SK-N-SH (cell line): Measurements from ENCODE around the gene ZNF469. TPM values are rescaled to one million over a fixed set of nuclear protein-coding genes. Genes with fewer than 3 reads are reported as not detected.

Source experiments
- CTCF ChIA-PET: fragments of 300-600, 350-600 bp; formaldehyde crosslinking; extraction: SDS; loops from one replicate; lab custom pipeline; 2021; lab: Yijun Ruan, JAX
- POLR2A ChIA-PET: fragments of 350-600 bp; sonication (Branson Sonifier 250); formaldehyde crosslinking; extraction: SDS; loops from one replicate; lab custom pipeline; 2020; ENCODE audit warnings: antibody characterized with exemption, inconsistent platforms; lab: Yijun Ruan, JAX
- DNase-seq: peaks from one replicate; pipeline ENCODE4 v3.0.0; 2012
- H2AFZ ChIP-seq: fragments of 200-600 bp; sonication (generic); 2 replicates; pipeline ENCODE4 v1.8.1; 2016; ENCODE audit warnings: antibody characterized with exemption, mild to moderate bottlenecking, low read depth
- H3F3A ChIP-seq: fragments of 200-600 bp; sonication (generic); replicated peaks from 2 replicates; pipeline ENCODE3; 2016; ENCODE audit warnings: antibody characterized with exemption, mild to moderate bottlenecking; ENCODE audit not compliant: insufficient read depth
- H3K27ac ChIP-seq, 2 experiments: fragments of 200-500 bp in 1 of 2; fragments of 200-600 bp in 1 of 2; sonication (Bioruptor generic) in 1 of 2; sonication (generic), shearing (Covaris generic) in 1 of 2; 2 replicates each; pipeline versions ENCODE4 v1.5.1 to v1.6.1; 2014 to 2016; ENCODE audit warnings: low read depth in 2 of 2, inconsistent platforms in 1 of 2, low read length in 1 of 2, mild to moderate bottlenecking in 1 of 2, mixed read lengths in 1 of 2
- H3K27me3 ChIP-seq: fragments of 200-600 bp; sonication (generic), shearing (Covaris generic); 2 replicates; pipeline ENCODE4 v1.6.1; 2016; ENCODE audit warnings: mixed run types; ENCODE audit not compliant: insufficient read depth
- H3K36me3 ChIP-seq, 2 experiments: fragments of 200-500 bp in 1 of 2; fragments of 200-600 bp in 1 of 2; sonication (Bioruptor generic) in 1 of 2; sonication (generic) in 1 of 2; replicated peaks in 1 of 2; 2 replicates each; pipeline versions ENCODE3 to v1.5.1; 2014 to 2016; ENCODE audit warnings: low read length in 1 of 2, mild to moderate bottlenecking in 1 of 2; ENCODE audit not compliant: insufficient read depth in 2 of 2, control insufficient read depth in 1 of 2
- H3K4me1 ChIP-seq, 2 experiments: fragments of 200-500 bp in 1 of 2; fragments of 200-600 bp in 1 of 2; sonication (Bioruptor generic) in 1 of 2; sonication (generic), shearing (Covaris generic) in 1 of 2; 2 replicates each; pipeline versions ENCODE4 v1.5.1 to v1.6.1; 2014 to 2016; ENCODE audit warnings: low read depth in 1 of 2, low read length in 1 of 2, mixed run types in 1 of 2; ENCODE audit not compliant: insufficient read depth in 2 of 2, control insufficient read depth in 1 of 2
- H3K4me2 ChIP-seq: fragments of 200-600 bp; sonication (generic), shearing (Covaris generic); 2 replicates; pipeline ENCODE4 v1.6.1; 2017; ENCODE audit warnings: mixed run types
- H3K4me3 ChIP-seq, 2 experiments: fragments of 200-500 bp in 1 of 2; fragments of 200-600 bp in 1 of 2; sonication (Bioruptor generic) in 1 of 2; sonication (generic), shearing (Covaris generic) in 1 of 2; 2 replicates each; pipeline versions ENCODE4 v1.5.1 to v1.8.1; 2014 to 2016; ENCODE audit warnings: low read depth in 2 of 2, inconsistent platforms in 1 of 2, low read length in 1 of 2, mild to moderate bottlenecking in 1 of 2, mixed read lengths in 1 of 2, moderate library complexity in 1 of 2
- H3K79me2 ChIP-seq: fragments of 200-600 bp; sonication (generic); 2 replicates; pipeline ENCODE4 v1.8.1; 2017; ENCODE audit warnings: mild to moderate bottlenecking; ENCODE audit not compliant: insufficient read depth
- H3K9ac ChIP-seq: fragments of 200-600 bp; sonication (generic); 2 replicates; pipeline ENCODE4 v1.6.1; 2017; ENCODE audit warnings: mixed run types
- H3K9me2 ChIP-seq: fragments of 200-600 bp; sonication (generic); 2 replicates; pipeline ENCODE4 v1.6.1; 2017; ENCODE audit warnings: mixed run types
- H3K9me3 ChIP-seq: fragments of 200-600 bp; sonication (generic); 2 replicates; pipeline ENCODE4 v1.6.1; 2017; ENCODE audit warnings: mixed run types, mild to moderate bottlenecking, moderate library complexity
- H4K20me1 ChIP-seq: fragments of 200-600 bp; sonication (generic); 2 replicates; pipeline ENCODE4 v1.6.1; 2017; ENCODE audit warnings: mild to moderate bottlenecking, mixed run types; ENCODE audit not compliant: insufficient read depth
- CHD2 ChIP-seq: fragments of 150-350 bp; IDR thresholded peaks from 2 replicates; pipeline ENCODE4 v1.6.1; 2018; ENCODE audit warnings: low read length; ENCODE audit not compliant: partially characterized antibody
- CTCF ChIP-seq: fragments of 200-600 bp; sonication (generic); IDR thresholded peaks from 2 replicates; pipeline ENCODE4 v1.6.1; 2017; ENCODE audit warnings: antibody characterized with exemption, mild to moderate bottlenecking, moderate library complexity
- ELF1 ChIP-seq: IDR thresholded peaks from 2 replicates; pipeline ENCODE4 v1.4.0; 2012
- EZH2phosphoT487 ChIP-seq: fragments of 200-600 bp; sonication (generic); IDR thresholded peaks from 2 replicates; pipeline ENCODE4 v1.6.1; 2017; ENCODE audit warnings: low read depth, mixed run types, mild to moderate bottlenecking, antibody characterized with exemption, moderate library complexity, borderline replicate concordance
- FOXM1 ChIP-seq: IDR thresholded peaks from 2 replicates; pipeline ENCODE4 v1.4.0; 2012; ENCODE audit warnings: low read depth, mild to moderate bottlenecking
- GABPA ChIP-seq: IDR thresholded peaks from 2 replicates; pipeline ENCODE4 v1.4.0; 2012; ENCODE audit warnings: low read depth, mild to moderate bottlenecking
- GATA2 ChIP-seq: sonication (generic); formaldehyde crosslinking; IDR thresholded peaks from 2 replicates; pipeline ENCODE4 v1.5.0; 2020; ENCODE audit warnings: mild to moderate bottlenecking, missing genetic modification reagents
- MAX ChIP-seq: IDR thresholded peaks from 2 replicates; pipeline ENCODE4 v1.4.0; 2012; ENCODE audit warnings: low read depth
- MEF2A ChIP-seq: IDR thresholded peaks from 2 replicates; pipeline ENCODE4 v1.4.0; 2012; ENCODE audit warnings: low read depth, borderline replicate concordance
- NFIC ChIP-seq: IDR thresholded peaks from 2 replicates; pipeline ENCODE4 v1.4.0; 2012; ENCODE audit warnings: borderline replicate concordance
- POLR2AphosphoS5 ChIP-seq: IDR thresholded peaks from 2 replicates; pipeline ENCODE4 v1.6.1; 2012; ENCODE audit warnings: low read depth, low read length
- RAD21 ChIP-seq: IDR thresholded peaks from 2 replicates; pipeline ENCODE4 v1.6.1; 2012; ENCODE audit warnings: mild to moderate bottlenecking, low read length
- RCOR1 ChIP-seq: fragments of 150-350 bp; IDR thresholded peaks from 2 replicates; pipeline ENCODE4 v1.6.1; 2017; ENCODE audit warnings: antibody characterized with exemption, low read length
- SIN3A ChIP-seq: IDR thresholded peaks from 2 replicates; pipeline ENCODE4 v1.6.1; 2012; ENCODE audit warnings: low read depth, mild to moderate bottlenecking, low read length, moderate library complexity, borderline replicate concordance
- SMC3 ChIP-seq: IDR thresholded peaks from 2 replicates; pipeline ENCODE4 v1.6.1; 2012; ENCODE audit warnings: low read depth, low read length, improper control_type of control experiment
- TAF1 ChIP-seq: IDR thresholded peaks from 2 replicates; pipeline ENCODE4 v1.6.1; 2012; ENCODE audit warnings: low read depth, mild to moderate bottlenecking, low read length, moderate library complexity, borderline replicate concordance
- TCF12 ChIP-seq: IDR thresholded peaks from 2 replicates; pipeline ENCODE4 v1.4.0; 2012
- TEAD4 ChIP-seq: IDR thresholded peaks from 2 replicates; pipeline ENCODE4 v1.4.0; 2012; ENCODE audit warnings: mild to moderate bottlenecking, borderline replicate concordance; ENCODE audit not compliant: insufficient read depth
- USF1 ChIP-seq: IDR thresholded peaks from 2 replicates; pipeline ENCODE4 v1.4.0; 2012; ENCODE audit warnings: low read depth, borderline replicate concordance
- WGBS: methylation state at CpG from one replicate; pipeline ENCODE4 v1.1.6; 2017; ENCODE audit warnings: low lambda C conversion rate; 5-methylcytosine and 5-hydroxymethylcytosine counted together
- polyA plus RNA-seq, 3 experiments: library from polyadenylated mRNA; depleted of rRNA; stranded (reverse); fragments of >200 nt; gene quantifications; 2 replicates each; pipeline ENCODE4 v1.2.3, GENCODE V29; 2012
- TF ChIP-seq, protein P1 (sequence below): IDR thresholded peaks from 2 replicates; pipeline ENCODE4; 2012
- TF ChIP-seq, protein P2 (sequence below): fragments of 150-350 bp; IDR thresholded peaks from 2 replicates; pipeline ENCODE4 v1.6.1; 2017; ENCODE audit warnings: antibody characterized with exemption, low read length, low read depth, borderline replicate concordance
- TF ChIP-seq, protein P3 (sequence below): IDR thresholded peaks from 2 replicates; pipeline ENCODE4 v1.4.0; 2012; ENCODE audit warnings: low read depth, borderline replicate concordance

Gene ZNF469
- polyA plus RNA-seq, 1 of the 3 experiments (the other 2 are of a cell fraction): 0.56 TPM

- TF ChIP-seq, protein P1, sequence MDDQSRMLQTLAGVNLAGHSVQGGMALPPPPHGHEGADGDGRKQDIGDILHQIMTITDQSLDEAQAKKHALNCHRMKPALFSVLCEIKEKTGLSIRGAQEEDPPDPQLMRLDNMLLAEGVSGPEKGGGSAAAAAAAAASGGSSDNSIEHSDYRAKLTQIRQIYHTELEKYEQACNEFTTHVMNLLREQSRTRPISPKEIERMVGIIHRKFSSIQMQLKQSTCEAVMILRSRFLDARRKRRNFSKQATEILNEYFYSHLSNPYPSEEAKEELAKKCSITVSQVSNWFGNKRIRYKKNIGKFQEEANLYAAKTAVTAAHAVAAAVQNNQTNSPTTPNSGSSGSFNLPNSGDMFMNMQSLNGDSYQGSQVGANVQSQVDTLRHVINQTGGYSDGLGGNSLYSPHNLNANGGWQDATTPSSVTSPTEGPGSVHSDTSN: no peak
- TF ChIP-seq EZH2phosphoT487 (no peak), ELF1 (no peak), RAD21 (no peak), FOXM1 (no peak), TEAD4 (no peak), MAX (no peak), USF1 (no peak)
- TF ChIP-seq, all 33 proteins: peak for 0
- ChIA-PET POLR2A (no interaction called here), CTCF (interaction anchor here (1.3 to 1.8 kb wide), 3 partner anchors 18 to 144 kb away, joined by 3 to 7 read pairs (median 5); partner anchors contain the start of gene ZNF469)
- no peak overlapping the region for H3K4me2 ChIP-seq
- DNase-seq: peak; percentile 64
- no peaks in the 10 kb centered on the region for H3K79me2 ChIP-seq
- no peaks in the 10 kb centered on the region for H3K9me3 ChIP-seq
- H3K9me2 ChIP-seq: no peaks in the 10 kb centered on the region
- no peaks in the 10 kb centered on the region for H3F3A ChIP-seq
- H2AFZ ChIP-seq: no peak overlapping the region
- 85% methylated on average over 12 of the region's 18 CpGs for WGBS
- H4K20me1 ChIP-seq: peaks cover 8% of the 10 kb centered on the region; the same call in 1 of the 2 replicates
- H3K9ac ChIP-seq: no peak overlapping the region
- no peak overlapping the region for H3K4me3 ChIP-seq
- H3K27me3 ChIP-seq: no peaks in the 10 kb centered on the region
- H3K36me3 ChIP-seq: no peaks in the 10 kb centered on the region
- no peak overlapping the region; a peak in 1 of 4 replicates for H3K27ac ChIP-seq
- H3K4me1 ChIP-seq: peaks cover 0 to 17% of the 10 kb centered on the region in 2 experiments; a peak in 1 of 4 replicates
Observed at GRCh38 chr16:88418869-88419268, 36.1 kb downstream of the ZNF469 start.

DNA sequence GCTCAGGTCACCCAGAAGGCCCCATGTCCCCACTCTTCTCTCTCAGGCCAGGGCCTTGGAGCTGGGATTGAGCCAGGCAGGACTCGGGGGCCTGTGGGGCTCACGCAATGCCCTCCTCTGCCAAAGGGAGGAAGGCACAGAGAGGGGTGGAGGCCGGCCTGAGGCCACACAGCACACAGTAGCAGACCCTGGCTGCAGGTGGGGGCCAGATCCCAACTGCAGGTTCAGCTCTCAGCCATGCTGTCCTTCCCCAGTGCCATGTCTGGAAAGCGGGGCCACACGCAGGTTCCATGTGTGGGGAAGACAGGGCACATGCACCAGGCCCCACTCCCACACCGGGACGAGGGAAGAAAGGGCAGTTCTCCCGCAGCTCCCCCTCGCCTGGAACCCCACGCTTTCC lies 37.0 kb downstream of the ZNF469 start:
- DNase-seq: no peak
- H3K4me2 ChIP-seq: no peak overlapping the region
- CTCF ChIA-PET: interaction anchor here (1.3 to 1.6 kb wide), 2 partner anchors 14 to 143 kb away, joined by 5 read pairs; no protein-coding TSS in a partner anchor
- TF ChIP-seq, protein P2, sequence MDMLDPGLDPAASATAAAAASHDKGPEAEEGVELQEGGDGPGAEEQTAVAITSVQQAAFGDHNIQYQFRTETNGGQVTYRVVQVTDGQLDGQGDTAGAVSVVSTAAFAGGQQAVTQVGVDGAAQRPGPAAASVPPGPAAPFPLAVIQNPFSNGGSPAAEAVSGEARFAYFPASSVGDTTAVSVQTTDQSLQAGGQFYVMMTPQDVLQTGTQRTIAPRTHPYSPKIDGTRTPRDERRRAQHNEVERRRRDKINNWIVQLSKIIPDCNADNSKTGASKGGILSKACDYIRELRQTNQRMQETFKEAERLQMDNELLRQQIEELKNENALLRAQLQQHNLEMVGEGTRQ: no peak
- no peak for TF ChIP-seq RCOR1
- TF ChIP-seq GATA2 (CRISPR knock-in tag): no peak
- TF ChIP-seq TAF1: no peak
- no peak for TF ChIP-seq RAD21
- TF ChIP-seq NFIC: no peak
- no peak for TF ChIP-seq MEF2A
- no peak for TF ChIP-seq POLR2AphosphoS5
- no peak for TF ChIP-seq GABPA
- no peak for TF ChIP-seq CTCF
- TF ChIP-seq SIN3A: no peak
- TF ChIP-seq, protein P3, sequence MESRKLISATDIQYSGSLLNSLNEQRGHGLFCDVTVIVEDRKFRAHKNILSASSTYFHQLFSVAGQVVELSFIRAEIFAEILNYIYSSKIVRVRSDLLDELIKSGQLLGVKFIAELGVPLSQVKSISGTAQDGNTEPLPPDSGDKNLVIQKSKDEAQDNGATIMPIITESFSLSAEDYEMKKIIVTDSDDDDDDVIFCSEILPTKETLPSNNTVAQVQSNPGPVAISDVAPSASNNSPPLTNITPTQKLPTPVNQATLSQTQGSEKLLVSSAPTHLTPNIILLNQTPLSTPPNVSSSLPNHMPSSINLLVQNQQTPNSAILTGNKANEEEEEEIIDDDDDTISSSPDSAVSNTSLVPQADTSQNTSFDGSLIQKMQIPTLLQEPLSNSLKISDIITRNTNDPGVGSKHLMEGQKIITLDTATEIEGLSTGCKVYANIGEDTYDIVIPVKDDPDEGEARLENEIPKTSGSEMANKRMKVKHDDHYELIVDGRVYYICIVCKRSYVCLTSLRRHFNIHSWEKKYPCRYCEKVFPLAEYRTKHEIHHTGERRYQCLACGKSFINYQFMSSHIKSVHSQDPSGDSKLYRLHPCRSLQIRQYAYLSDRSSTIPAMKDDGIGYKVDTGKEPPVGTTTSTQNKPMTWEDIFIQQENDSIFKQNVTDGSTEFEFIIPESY: no peak
- no peak for TF ChIP-seq FOXM1
- TF ChIP-seq TCF12: no peak
- TF ChIP-seq SMC3: no peak
- TF ChIP-seq CHD2: no peak
- H3K9me2 ChIP-seq: no peaks in the 10 kb centered on the region
- WGBS: 100% methylated on average over 4 of the region's 10 CpGs
- POLR2A ChIA-PET: no interaction called here
- peaks cover 8% of the 10 kb centered on the region; the same call in 1 of the 2 replicates for H4K20me1 ChIP-seq
- H3K9me3 ChIP-seq: no peaks in the 10 kb centered on the region
- no peaks in the 10 kb centered on the region for H3K27me3 ChIP-seq
- no peak overlapping the region for H3K4me3 ChIP-seq
- no peaks in the 10 kb centered on the region for H3F3A ChIP-seq
- peaks cover 0 to 24% of the 10 kb centered on the region in 2 experiments; a peak in 1 of 4 replicates for H3K4me1 ChIP-seq
- H3K9ac ChIP-seq: no peak overlapping the region
- H2AFZ ChIP-seq: no peak overlapping the region
- no peaks in the 10 kb centered on the region for H3K79me2 ChIP-seq
- H3K36me3 ChIP-seq: no peaks in the 10 kb centered on the region
- H3K27ac ChIP-seq: no peak overlapping the region
